GM12875 (cell line): ENCODE measurements around the gene PRPF4.

Experiments
- H3K4me3 ChIP-seq: one replicate; pipeline ENCODE4 v1.5.1; 2011; ENCODE audit warnings: low read depth, low read length, control low read depth
- CTCF ChIP-seq: IDR thresholded peaks from 2 replicates; pipeline ENCODE4 v1.5.1; 2011; ENCODE audit warnings: low read depth, mild to moderate bottlenecking, control low read depth, inconsistent platforms, low read length, moderate library complexity, borderline replicate concordance; ENCODE audit not compliant: insufficient read depth

The PRPF4 gene

DNA sequence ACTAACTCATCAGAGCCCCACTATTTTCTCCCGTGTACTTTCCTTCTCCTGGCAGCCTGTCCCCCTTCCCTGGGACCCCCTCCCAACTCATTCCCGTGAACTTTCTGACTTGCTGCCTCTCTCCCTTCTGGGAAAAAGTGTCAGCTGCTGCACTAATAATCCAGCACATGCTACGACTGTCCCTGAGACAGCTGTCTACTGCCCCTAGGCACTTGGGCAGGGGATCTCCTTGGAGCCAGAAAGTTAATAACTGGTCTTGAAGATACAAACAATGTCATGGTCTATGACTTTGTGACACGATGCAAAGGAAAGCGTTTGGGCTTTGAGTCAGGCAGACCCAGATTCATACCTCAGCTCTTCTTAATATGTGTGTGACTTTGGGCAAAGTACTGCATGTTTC, 37.8 kb downstream of the PRPF4 start:
- H3K4me3 ChIP-seq = no peak overlapping the region
- TF ChIP-seq CTCF = no peak

DNA sequence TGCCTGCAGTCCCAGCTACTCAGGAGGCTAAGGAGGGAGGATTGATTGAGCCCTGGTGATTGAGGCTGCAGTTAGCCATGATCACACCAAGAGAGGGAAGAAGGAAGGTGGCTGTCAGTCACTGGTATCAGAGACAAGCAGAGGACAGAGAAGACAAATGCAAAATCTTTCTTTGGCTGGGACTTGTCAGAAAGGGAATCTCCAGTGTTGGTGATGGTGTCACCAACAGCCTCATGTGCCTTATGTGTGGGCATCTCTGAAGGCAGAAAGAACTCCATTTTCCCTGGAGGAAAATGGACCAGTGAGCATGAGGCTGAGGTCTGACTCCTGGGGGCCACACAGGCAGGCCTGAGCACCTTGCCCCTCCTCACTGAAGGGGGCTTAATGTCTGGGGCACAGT, 39.8 kb downstream of the PRPF4 start:
- H3K4me3 ChIP-seq = no peak overlapping the region
- TF ChIP-seq CTCF = no peak

DNA sequence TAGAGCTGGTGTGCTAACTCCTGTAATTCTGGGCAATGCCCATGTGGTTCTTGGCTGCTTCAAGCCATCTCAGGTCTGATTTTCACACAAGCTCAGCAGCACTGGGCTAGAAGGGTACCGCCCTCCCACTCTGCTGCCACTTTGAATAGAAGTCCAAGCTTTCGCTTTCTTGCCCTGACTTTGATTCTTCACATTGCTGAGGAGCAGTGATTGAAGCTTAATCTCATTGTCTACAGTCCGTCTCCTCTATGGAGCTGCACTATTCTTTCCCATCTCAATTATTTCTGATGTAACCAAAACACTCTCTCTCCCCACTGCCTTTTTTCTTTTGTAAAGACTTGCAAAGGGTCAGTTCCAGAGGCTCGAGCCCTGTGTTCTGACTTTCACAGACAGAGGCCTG, 40.6 kb downstream of the PRPF4 start:
- no peak for TF ChIP-seq CTCF
- H3K4me3 ChIP-seq = no peak overlapping the region

DNA sequence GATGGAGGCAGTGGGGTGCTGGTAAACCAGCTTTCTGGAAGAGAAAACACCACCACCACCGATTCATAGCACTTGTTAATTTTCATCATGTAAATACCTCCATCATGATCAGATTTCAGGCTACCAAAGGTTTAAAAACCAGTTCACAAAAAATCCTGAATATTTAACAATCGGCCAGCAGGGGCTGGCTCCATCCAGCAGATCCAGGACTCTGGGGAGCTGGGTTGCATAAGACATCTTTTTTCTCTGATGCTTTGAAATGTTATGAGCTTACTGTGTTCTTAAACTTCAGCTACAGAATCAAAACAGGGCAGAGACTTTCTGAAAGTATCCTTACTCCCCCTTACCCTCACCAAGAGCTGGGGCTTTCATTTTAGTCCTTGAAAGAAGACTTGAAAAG, 42.3 kb downstream of the PRPF4 start:
- no peak for TF ChIP-seq CTCF
- H3K4me3 ChIP-seq = no peak overlapping the region

- TF ChIP-seq CTCF = no peak
Observed at GRCh38 chr9:113319054-113319453, 43.6 kb downstream of the PRPF4 start.

GRCh38 chr9:113320051-113320450, 44.6 kb downstream of the PRPF4 start:
- H3K4me3 ChIP-seq = no peak overlapping the region
- TF ChIP-seq CTCF = no peak

More at GRCh38 chr9:113319054-113319453, 43.6 kb downstream of the PRPF4 start:
- H3K4me3 ChIP-seq = no peak overlapping the region

DNA sequence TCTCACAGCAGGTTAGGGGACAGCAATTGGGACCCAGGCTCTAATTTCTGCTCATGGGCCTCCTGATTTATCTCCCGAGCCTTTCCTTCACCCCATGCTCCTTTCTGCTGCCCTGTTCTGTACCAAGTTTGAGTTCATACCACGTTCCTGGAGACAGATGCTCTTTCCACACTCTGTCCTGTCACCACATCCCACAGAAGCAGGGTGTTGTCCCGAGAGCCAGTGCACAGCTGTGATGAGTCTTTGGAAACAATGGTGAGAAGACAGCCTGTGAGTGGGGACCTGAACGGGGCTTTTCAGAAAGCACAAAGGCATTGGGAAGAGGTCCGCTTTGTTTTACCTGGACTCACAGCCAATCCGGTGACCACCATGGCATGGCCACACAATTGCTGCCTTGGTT, 47.2 kb downstream of the PRPF4 start:
- no peak for TF ChIP-seq CTCF
- H3K4me3 ChIP-seq = no peak overlapping the region
